A549 (cell line): ENCODE measurements around the gene ACSL5.

Experiments
- CHD2 ChIP-seq: fragments of 150-350 bp; IDR thresholded peaks from 2 replicates; pipeline ENCODE4 v1.6.1; 2014; ENCODE audit warnings: low read length; ENCODE audit not compliant: partially characterized antibody
- MAZ ChIP-seq: fragments of 150-350 bp; IDR thresholded peaks from 2 replicates; pipeline ENCODE4 v1.6.1; 2014; ENCODE audit warnings: antibody characterized with exemption, low read depth, low read length, borderline replicate concordance
- NR3C1 ChIP-seq: fragments of >200 bp; sonication (Bioruptor Twin); formaldehyde crosslinking; IDR thresholded peaks from 3 replicates; pipeline ENCODE4 v1.6.1; 2017
- RCOR1 ChIP-seq: fragments of 150-350 bp; IDR thresholded peaks from 2 replicates; pipeline ENCODE4 v1.6.1; 2014; ENCODE audit warnings: antibody characterized with exemption, low read length, low read depth
- TF ChIP-seq, protein P1 (sequence below): fragments of >200 bp; sonication (Bioruptor Twin); formaldehyde crosslinking; IDR thresholded peaks from 3 replicates; pipeline ENCODE4 v1.5.1; 2016
- TF ChIP-seq, protein P2 (sequence below): fragments of 450-650 bp; IDR thresholded peaks from 2 replicates; pipeline ENCODE4 v1.6.1; 2014; ENCODE audit warnings: antibody characterized with exemption
- TF ChIP-seq, protein P3 (sequence below): IDR thresholded peaks from 2 replicates; pipeline ENCODE4 v1.6.1; 2012; ENCODE audit warnings: low read depth, borderline replicate concordance

DNA sequence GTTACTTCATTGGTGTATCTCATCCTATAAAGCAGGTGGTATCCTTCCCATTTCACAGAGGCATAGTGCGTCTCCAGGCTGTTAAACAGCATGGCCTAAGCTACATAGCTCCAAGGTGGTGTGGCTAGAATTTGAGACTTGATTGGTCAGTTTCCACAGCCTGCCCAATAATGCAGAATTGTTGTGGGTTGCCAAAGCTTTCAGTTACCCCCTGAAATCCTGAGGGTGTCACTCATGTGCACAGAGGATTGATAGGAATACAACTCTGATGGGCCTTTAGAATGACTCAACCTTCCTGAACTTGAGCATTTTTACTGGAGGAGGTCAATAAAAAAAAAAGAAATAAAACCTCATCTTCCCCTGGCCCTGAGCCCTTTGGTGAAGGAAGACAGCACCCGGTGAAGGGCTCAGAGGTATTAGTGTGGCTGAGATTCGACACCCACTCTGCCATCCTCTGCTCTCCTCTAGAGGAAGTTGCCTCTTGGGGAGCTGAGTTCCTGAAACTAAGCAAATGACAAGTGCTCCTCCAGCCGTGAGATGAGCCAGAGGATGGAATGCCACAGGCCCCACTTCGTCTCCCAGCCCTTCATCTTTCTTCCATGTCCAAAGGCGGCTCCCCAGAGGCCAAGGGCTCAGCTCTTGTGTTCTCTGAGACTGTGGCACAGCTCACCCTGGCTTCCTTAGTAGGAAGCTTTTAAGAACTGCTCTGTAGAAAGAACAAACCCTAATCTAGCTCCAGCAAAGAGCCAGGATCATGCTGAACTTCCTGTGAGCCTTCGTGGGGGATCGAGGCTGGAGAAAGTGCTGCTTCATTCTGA is 1.0 kb downstream of the ACSL5 start:
- TF ChIP-seq MAZ (no peak), NR3C1 (no peak), RCOR1 (no peak), CHD2 (no peak)
- TF ChIP-seq, protein P1, sequence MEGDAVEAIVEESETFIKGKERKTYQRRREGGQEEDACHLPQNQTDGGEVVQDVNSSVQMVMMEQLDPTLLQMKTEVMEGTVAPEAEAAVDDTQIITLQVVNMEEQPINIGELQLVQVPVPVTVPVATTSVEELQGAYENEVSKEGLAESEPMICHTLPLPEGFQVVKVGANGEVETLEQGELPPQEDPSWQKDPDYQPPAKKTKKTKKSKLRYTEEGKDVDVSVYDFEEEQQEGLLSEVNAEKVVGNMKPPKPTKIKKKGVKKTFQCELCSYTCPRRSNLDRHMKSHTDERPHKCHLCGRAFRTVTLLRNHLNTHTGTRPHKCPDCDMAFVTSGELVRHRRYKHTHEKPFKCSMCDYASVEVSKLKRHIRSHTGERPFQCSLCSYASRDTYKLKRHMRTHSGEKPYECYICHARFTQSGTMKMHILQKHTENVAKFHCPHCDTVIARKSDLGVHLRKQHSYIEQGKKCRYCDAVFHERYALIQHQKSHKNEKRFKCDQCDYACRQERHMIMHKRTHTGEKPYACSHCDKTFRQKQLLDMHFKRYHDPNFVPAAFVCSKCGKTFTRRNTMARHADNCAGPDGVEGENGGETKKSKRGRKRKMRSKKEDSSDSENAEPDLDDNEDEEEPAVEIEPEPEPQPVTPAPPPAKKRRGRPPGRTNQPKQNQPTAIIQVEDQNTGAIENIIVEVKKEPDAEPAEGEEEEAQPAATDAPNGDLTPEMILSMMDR, result no peak
- TF ChIP-seq, protein P2, sequence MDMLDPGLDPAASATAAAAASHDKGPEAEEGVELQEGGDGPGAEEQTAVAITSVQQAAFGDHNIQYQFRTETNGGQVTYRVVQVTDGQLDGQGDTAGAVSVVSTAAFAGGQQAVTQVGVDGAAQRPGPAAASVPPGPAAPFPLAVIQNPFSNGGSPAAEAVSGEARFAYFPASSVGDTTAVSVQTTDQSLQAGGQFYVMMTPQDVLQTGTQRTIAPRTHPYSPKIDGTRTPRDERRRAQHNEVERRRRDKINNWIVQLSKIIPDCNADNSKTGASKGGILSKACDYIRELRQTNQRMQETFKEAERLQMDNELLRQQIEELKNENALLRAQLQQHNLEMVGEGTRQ, result no peak
- TF ChIP-seq, protein P3, sequence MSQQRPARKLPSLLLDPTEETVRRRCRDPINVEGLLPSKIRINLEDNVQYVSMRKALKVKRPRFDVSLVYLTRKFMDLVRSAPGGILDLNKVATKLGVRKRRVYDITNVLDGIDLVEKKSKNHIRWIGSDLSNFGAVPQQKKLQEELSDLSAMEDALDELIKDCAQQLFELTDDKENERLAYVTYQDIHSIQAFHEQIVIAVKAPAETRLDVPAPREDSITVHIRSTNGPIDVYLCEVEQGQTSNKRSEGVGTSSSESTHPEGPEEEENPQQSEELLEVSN, result no peak
